GM10248 (cell line): Measurements from ENCODE around the gene NDUFS6.

Experiments used
- CTCF ChIA-PET: fragments of 300-600 bp; sonication (Branson Sonifier 250); formaldehyde crosslinking; extraction: SDS; loops from one replicate; lab custom pipeline; 2021; ENCODE audit warnings: antibody characterized with exemption; lab: Yijun Ruan, JAX
- POLR2A ChIA-PET: fragments of 350-650 bp; sonication (Branson Sonifier 250); formaldehyde crosslinking; extraction: SDS; loops from one replicate; lab custom pipeline; 2020; ENCODE audit warnings: antibody characterized with exemption; lab: Yijun Ruan, JAX
- DNase-seq: peaks from one replicate; pipeline ENCODE4 v3.0.0; 2012; ENCODE audit errors: extremely low spot score
- TF ChIP-seq, protein P1 (sequence below): IDR thresholded peaks from 2 replicates; pipeline ENCODE4 v1.5.1; 2012; ENCODE audit warnings: mild to moderate bottlenecking, low read depth; ENCODE audit errors: extremely low read depth, missing control alignments, control extremely low read depth

Gene NDUFS6

DNA sequence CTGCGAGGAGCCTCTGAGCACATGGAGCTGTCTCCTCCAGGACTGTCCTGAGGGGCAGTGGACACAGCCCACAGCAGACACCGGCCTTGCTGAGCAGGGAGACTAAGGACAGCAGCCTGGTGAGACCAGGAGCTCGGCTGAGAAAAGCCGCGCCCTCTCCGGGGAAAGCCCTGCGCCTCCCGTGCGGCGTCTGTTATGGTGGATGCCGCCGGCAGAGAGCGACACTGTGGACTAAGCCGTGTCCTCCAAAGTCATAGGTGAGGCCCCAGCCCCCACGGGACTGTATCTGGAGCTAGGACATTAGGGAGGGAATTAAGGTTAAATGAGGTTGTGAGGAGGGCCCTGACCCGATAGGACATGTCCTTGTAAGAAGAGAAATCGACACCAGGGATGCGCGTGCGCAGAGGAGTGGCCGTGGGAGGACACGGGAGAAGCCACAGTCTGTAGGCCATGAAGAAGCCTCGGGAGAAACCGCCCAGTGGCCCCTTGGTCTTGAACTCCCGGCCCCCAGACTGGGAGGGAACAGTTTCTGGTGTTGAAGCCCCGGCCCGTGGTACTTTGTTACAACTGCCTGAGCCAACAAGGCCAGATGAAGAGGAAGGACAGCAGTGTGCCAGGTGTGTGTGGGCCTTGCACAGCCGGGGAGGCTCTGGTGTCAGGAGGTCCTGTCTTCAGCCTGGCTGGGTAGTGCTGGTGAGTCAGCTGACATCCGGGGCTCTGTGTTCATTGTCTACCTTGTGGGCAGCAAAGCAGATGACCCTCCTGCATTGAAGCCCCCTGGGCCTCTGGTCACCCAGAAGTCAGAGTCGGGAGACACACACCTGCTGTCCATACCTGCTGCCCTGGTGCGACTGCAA is 23.7 kb upstream of the NDUFS6 start:
- ChIA-PET CTCF (interaction anchor here (1.4 to 1.8 kb wide), 2 partner anchors 13 to 21 kb away, joined by 3 to 6 read pairs; no protein-coding TSS in a partner anchor), POLR2A (no interaction called here)
- TF ChIP-seq, protein P1, sequence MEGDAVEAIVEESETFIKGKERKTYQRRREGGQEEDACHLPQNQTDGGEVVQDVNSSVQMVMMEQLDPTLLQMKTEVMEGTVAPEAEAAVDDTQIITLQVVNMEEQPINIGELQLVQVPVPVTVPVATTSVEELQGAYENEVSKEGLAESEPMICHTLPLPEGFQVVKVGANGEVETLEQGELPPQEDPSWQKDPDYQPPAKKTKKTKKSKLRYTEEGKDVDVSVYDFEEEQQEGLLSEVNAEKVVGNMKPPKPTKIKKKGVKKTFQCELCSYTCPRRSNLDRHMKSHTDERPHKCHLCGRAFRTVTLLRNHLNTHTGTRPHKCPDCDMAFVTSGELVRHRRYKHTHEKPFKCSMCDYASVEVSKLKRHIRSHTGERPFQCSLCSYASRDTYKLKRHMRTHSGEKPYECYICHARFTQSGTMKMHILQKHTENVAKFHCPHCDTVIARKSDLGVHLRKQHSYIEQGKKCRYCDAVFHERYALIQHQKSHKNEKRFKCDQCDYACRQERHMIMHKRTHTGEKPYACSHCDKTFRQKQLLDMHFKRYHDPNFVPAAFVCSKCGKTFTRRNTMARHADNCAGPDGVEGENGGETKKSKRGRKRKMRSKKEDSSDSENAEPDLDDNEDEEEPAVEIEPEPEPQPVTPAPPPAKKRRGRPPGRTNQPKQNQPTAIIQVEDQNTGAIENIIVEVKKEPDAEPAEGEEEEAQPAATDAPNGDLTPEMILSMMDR = no peak
- no peak for DNase-seq

DNA sequence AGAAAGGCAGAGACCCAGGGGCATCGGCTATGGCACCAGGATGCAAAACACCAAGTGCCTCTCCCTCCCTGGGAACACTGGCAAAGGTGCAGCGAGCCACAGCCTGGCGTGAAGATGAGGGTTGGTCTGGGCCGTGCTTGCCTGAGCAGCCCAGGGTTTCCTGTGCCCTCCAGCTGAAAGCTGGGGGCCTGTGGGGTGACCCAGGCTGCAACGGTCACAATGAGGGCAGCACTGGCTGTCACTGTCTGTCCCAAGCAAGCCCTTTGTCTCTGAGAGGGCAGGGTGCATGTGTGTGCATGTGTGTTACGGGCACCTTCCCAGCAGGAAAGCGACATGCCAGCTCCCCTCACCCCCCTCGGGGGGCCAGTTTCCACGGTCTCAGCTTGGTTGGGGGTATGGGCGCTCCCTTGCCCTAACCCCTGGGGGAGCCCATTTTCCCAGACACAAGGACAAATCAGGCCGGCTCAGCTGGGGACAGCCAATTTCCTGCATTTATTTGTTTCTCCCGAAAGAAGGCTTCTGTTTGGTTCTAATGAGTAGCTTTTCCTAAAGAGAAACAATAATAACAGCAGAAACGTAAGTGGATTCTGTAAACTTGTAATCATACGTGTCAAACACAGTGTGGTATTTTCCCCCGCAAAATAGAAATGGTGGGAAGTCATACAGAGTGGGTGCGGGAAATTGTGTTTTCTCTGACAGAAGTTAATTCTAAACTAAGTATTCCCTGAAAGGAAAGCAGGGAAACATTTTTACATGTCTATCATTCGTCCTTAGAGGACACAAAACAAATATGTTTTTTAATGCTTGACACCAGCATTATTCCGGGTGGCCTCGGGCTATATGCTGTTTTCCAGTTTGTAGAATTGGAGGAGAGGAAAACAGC is 22.8 kb upstream of the NDUFS6 start:
- POLR2A ChIA-PET = no interaction called here
- TF ChIP-seq, protein P1 = no peak
- no peak for DNase-seq
- CTCF ChIA-PET = no interaction called here

DNA sequence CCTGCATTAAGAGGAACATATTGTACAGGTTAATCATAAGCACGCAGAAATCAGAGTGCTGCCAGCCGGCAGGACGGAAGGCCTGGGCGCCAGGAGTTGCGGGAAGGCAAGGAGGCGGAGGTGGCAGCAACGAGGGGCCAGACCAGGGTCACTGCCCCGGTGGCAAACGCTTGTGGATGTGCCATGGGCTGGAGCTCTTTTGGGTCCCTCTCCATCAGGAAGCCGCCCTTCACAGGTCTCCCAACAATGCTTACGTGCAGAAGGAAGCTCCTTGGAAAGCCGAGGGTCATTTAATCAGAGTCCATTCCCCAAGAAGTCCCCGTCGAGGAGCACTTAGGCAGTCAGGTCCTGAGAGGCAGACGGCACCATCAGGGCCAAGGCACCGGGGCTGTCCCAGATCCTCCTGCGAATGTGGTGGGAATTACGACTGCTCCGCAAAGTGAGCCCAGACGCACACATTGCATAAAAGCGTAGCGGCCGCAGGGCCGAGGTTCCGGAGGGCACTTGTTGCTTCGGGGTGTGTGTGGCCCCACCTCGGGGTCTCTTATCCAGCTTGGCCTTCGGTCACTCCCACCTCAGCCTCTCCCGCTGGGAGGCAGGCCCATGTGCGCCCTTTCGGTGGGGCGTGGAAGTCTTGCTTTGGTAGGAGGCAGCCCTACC is 22.1 kb upstream of the NDUFS6 start:
- no peak for DNase-seq
- TF ChIP-seq, protein P1 = no peak
- POLR2A ChIA-PET = no interaction called here
- CTCF ChIA-PET = no interaction called here

DNA sequence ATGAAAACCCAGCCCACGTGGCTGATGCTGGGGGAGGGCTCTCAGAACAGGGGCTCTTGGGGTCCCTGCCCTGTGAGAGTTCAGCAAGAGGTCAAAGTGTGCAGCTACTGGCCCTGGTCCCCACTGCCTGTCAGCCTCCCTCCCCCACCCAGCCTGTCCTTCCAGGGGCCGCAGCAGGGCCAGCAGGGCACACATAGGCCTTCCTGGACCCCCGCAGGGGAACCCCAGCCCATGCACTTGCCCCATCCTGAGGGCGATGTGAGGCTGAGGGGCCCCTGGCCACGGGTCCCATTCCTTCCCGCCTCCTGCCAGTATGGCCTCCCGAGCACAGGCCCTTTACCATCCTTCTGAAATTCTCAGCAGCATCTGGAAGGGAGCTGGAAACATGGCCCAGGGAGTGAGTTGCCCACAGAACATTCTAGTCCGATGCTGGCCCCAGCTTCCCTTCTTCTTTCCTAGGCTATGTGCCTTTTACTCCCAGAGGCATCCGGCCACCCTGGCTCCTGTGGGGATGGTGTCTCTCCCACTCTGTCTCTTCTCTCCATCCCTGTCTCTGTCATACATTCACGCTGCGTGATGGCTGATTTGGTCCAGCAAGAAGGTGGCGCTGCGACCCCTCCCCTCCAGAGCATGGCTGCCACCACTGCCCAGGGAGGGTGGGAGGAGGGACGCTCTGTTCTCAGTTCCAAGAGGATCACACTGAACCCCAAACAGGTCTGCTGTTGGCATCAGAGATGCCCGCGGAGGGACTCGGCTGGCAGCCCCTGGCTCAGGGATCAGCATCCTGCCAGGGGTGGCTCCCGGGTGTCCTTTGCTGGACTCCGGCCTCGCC is 21.2 kb upstream of the NDUFS6 start:
- POLR2A ChIA-PET = interaction anchor here (0.9 kb wide), 1 partner anchor 156 kb away, joined by 3 read pairs; no protein-coding TSS in a partner anchor
- CTCF ChIA-PET = interaction anchor here (1.4 kb wide), 1 partner anchor 7 kb away, joined by 4 read pairs; no protein-coding TSS in a partner anchor
- no peak for DNase-seq
- TF ChIP-seq, protein P1 = no peak

DNA sequence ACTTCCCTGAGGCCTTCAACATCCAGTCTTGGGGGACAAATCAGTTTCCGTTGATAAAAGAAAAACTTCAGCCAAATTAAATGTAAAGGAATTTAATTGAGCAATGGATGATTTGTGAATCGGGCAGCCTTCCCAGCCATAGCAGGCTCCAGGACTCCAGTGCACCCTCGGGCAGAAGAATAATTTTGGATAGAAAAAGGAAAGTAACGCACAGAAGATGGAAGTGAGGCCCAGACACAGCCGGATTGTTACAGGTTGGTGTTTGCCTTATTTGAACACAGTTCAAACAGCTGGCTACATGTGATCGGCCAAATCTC is 20.6 kb upstream of the NDUFS6 start:
- TF ChIP-seq, protein P1 = no peak
- ChIA-PET POLR2A (interaction anchor here (0.9 kb wide), 1 partner anchor 157 kb away, joined by 3 read pairs; no protein-coding TSS in a partner anchor), CTCF (interaction anchor here (1.4 kb wide), 1 partner anchor 8 kb away, joined by 4 read pairs; no protein-coding TSS in a partner anchor)
- DNase-seq = no peak

DNA sequence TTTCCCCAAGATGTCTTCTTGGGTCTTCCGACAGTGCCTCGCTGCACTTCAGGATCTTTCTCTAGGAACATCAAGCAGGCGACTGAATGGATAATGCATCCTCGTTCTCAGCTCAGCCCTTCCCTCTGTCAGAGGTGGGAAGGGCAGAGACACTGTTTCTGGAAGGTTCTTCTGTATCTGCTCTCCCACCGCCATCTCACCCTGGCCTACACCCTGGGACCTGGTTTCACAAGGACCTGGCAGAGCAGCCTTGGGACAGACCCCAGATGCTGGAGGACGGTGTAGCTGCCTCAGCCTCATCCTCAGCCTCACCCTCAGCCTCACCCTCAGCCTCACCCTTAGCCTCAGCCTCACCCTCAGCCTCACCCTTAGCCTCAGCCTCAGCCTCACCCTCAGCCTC is 20.1 kb upstream of the NDUFS6 start:
- POLR2A ChIA-PET = no interaction called here
- DNase-seq = no peak
- CTCF ChIA-PET = interaction anchor here (1.4 kb wide), 1 partner anchor 8 kb away, joined by 4 read pairs; no protein-coding TSS in a partner anchor
- TF ChIP-seq, protein P1 = no peak
